ENCODE measurements around the gene ZBTB18.

DNA sequence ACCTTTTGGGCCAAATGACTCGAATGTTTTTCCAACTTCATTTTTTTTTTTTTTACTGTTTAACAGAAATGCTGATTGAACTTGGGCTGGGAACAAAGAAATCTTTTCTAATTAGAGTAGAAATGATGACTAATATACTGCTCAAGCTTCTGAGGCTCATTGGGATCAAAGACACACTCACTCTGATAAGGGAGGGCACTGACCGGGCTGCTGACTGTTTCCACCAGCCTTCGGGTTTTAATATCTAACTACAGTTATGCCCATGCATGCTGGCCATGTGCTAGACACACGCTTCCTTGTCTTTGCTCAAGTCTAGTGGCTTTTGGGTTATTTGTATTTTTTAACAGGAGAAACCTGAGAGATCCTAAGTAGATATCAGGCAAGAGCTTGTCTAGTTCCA lies 16.8 kb downstream of the ZBTB18 start:
- TF ChIP-seq POLR2A (IDR thresholded peaks at IDR 0.05; ENCODE audit: low read depth, low read length): no peak
- no peak for TF ChIP-seq POLR2AphosphoS5 (IDR thresholded peaks at IDR 0.05; ENCODE audit: low read depth, low read length)

All from GM12891 (cell line).